Measurements from ENCODE around the gene TMEM8B. TPM values are rescaled to one million over a fixed set of nuclear protein-coding genes. Genes with fewer than 3 reads are reported as not detected.

Gene TMEM8B
- total RNA-seq, 4 donors from 2014 or later, result 7.8 to 21.3 (median 9.6) TPM

GRCh38 chr9:35905912-35906679 lies 77.1 kb downstream of the TMEM8B start, which contains the start of gene HRCT1:
TSS of gene HRCT1 (plus strand) at chr9:35906202. CDS start at chr9:35906288, 86 bp downstream.
- no peaks in the 10 kb centered on the region for H3K9me3 ChIP-seq
- H3K36me3 ChIP-seq, result no peaks in the 10 kb centered on the region
- TF ChIP-seq POLR2AphosphoS5 (IDR thresholded peaks at IDR 0.05) (peak; percentile 88 to 97 (median 97)), EP300 (IDR thresholded peaks at IDR 0.05; ENCODE audit: low read depth) (peak; percentile 74), CTCF (IDR thresholded peaks at IDR 0.05) (no peak), POLR2A (IDR thresholded peaks at IDR 0.05) (peak; percentile 96)
- in situ Hi-C loops (cut with MboI; ENCODE audit: low pct_ligation_motif_present in 1 of 4, low pct_unique_long_range_greater_than_20kb in 1 of 4, low sequenced_read_pairs in 3 of 4) (no loop called here), intact Hi-C loops (cut with DNase I; ENCODE audit: low total_unique reads) (loop anchor here (5.0 kb wide), 1 partner anchor 41 kb away; no protein-coding TSS in a partner anchor)
- no peaks in the 10 kb centered on the region for H3K27me3 ChIP-seq
- H3K4me3 ChIP-seq, result peak within 1 kb of the TSS in 2 of 4 donors; percentile 30 to 42
- WGBS, 2 donors (ENCODE audit: low coverage in 1 of 2), result 32 to 40% methylated on average over 1 to 29 of the region's 30 CpGs
- peaks cover 63 to 92% (median 71%) of the 10 kb centered on the region in 4 donors for H3K4me1 ChIP-seq
- H3K27ac ChIP-seq, result peak within 1 kb of the TSS; percentile 94 to 97 (median 96)
- peak; percentile 95 for DNase-seq

GRCh38 chr9:35906923-35907699 lies 78.1 kb downstream of the TMEM8B start:
- DNase-seq, result peak; percentile 65
- peaks cover 71 to 94% (median 75%) of the 10 kb centered on the region in 4 donors for H3K4me1 ChIP-seq
- peak overlapping the region; percentile 94 to 97 (median 96) for H3K27ac ChIP-seq
- H3K4me3 ChIP-seq, result peak overlapping the region in 2 of 4 donors; percentile 30 to 42
- intact Hi-C loops (cut with DNase I; ENCODE audit: low total_unique reads), result loop anchor here (5.0 kb wide), 1 partner anchor 40 kb away; no protein-coding TSS in a partner anchor
- TF ChIP-seq EP300 (IDR thresholded peaks at IDR 0.05; ENCODE audit: low read depth) (no peak), POLR2A (IDR thresholded peaks at IDR 0.05) (peak; percentile 41), POLR2AphosphoS5 (IDR thresholded peaks at IDR 0.05) (peak; percentile 43 to 75 (median 54))
- H3K27me3 ChIP-seq, result no peaks in the 10 kb centered on the region
- in situ Hi-C loops (cut with MboI; ENCODE audit: low pct_ligation_motif_present in 1 of 4, low pct_unique_long_range_greater_than_20kb in 1 of 4, low sequenced_read_pairs in 3 of 4), result no loop called here
- 49% methylated on average over 14 of the region's 14 CpGs; no CpG with 5 or more reads in 1 of the 2 donors for WGBS, 2 donors (ENCODE audit: low coverage in 1 of 2)
- H3K36me3 ChIP-seq, result no peaks in the 10 kb centered on the region
- H3K9me3 ChIP-seq, result no peaks in the 10 kb centered on the region

- in situ Hi-C loops (cut with MboI; ENCODE audit: low pct_ligation_motif_present in 1 of 4, low pct_unique_long_range_greater_than_20kb in 1 of 4, low sequenced_read_pairs in 3 of 4), result no loop called here
- intact Hi-C loops (cut with DNase I; ENCODE audit: low total_unique reads), result loop anchor here (5.0 kb wide), 1 partner anchor 39 kb away; no protein-coding TSS in a partner anchor
Measured at GRCh38 chr9:35907711-35908503, 78.9 kb downstream of the TMEM8B start.

GRCh38 chr9:35908504-35909125 lies 79.6 kb downstream of the TMEM8B start:
- Histone ChIP-seq H3K4me1 (peaks cover 70 to 85% (median 72%) of the 10 kb centered on the region in 4 donors), H3K36me3 (no peaks in the 10 kb centered on the region), H3K27ac (peak overlapping the region; percentile 94 to 97 (median 96)), H3K27me3 (no peaks in the 10 kb centered on the region), H3K4me3 (peak overlapping the region in 1 of 4 donors; percentile 42), H3K9me3 (no peaks in the 10 kb centered on the region)
- in situ Hi-C loops (cut with MboI; ENCODE audit: low pct_ligation_motif_present in 1 of 4, low pct_unique_long_range_greater_than_20kb in 1 of 4, low sequenced_read_pairs in 3 of 4), result no loop called here
- no peak for DNase-seq
- WGBS, 2 donors (ENCODE audit: low coverage in 1 of 2), result 67% methylated on average over 9 of the region's 9 CpGs; no CpG with 5 or more reads in 1 of the 2 donors
- TF ChIP-seq CTCF (IDR thresholded peaks at IDR 0.05) (no peak), POLR2A (IDR thresholded peaks at IDR 0.05) (no peak), EP300 (IDR thresholded peaks at IDR 0.05; ENCODE audit: low read depth) (no peak), POLR2AphosphoS5 (IDR thresholded peaks at IDR 0.05) (no peak)
- intact Hi-C loops (cut with DNase I; ENCODE audit: low total_unique reads), result loop anchor here (5.0 kb wide), 1 partner anchor 39 kb away; no protein-coding TSS in a partner anchor

More at GRCh38 chr9:35907711-35908503, 78.9 kb downstream of the TMEM8B start:
- Histone ChIP-seq H3K27ac (peak overlapping the region; percentile 94 to 97 (median 96)), H3K4me1 (peaks cover 71 to 91% (median 75%) of the 10 kb centered on the region in 4 donors), H3K4me3 (peak overlapping the region in 2 of 4 donors; percentile 30 to 42), H3K27me3 (no peaks in the 10 kb centered on the region), H3K36me3 (no peaks in the 10 kb centered on the region), H3K9me3 (no peaks in the 10 kb centered on the region)
- peak; percentile 70 for DNase-seq
- 29 to 44% methylated on average over 5 to 13 of the region's 13 CpGs for WGBS, 2 donors (ENCODE audit: low coverage in 1 of 2)
- TF ChIP-seq POLR2AphosphoS5 (IDR thresholded peaks at IDR 0.05), result peak; percentile 14 to 63 (median 51)
- no peak for TF ChIP-seq POLR2A (IDR thresholded peaks at IDR 0.05)
- TF ChIP-seq EP300 (IDR thresholded peaks at IDR 0.05; ENCODE audit: low read depth), result peak; percentile 55

Measured in transverse colon (tissue), 4 donors.